ENCODE measurements around the gene HIGD1A.

The HIGD1A gene

GRCh38 chr3:42753757-42754156 lies 50.5 kb downstream of the HIGD1A start:
- DNase-seq: no peak

- DNase-seq: no peak
Observed at GRCh38 chr3:42752961-42753360, 51.3 kb downstream of the HIGD1A start.

- DNase-seq: no peak
Observed at GRCh38 chr3:42752441-42752840, 51.8 kb downstream of the HIGD1A start.

GRCh38 chr3:42751609-42752008 lies 52.7 kb downstream of the HIGD1A start:
- no peak for DNase-seq

- DNase-seq: no peak
Observed at GRCh38 chr3:42750834-42751233, 53.5 kb downstream of the HIGD1A start.

- peak; percentile 12 for DNase-seq
Observed at GRCh38 chr3:42749753-42750231, 54.5 kb downstream of the HIGD1A start.

- DNase-seq: no peak
Observed at GRCh38 chr3:42749025-42749752, 55.1 kb downstream of the HIGD1A start.

GRCh38 chr3:42747581-42747980 lies 56.7 kb downstream of the HIGD1A start:
- peak; percentile 26 for DNase-seq

- no peak for DNase-seq
Observed at GRCh38 chr3:42746455-42747450, 57.5 kb downstream of the HIGD1A start.

GRCh38 chr3:42745776-42746454 lies 58.4 kb downstream of the HIGD1A start:
- no peak for DNase-seq

GRCh38 chr3:42745291-42745745 lies 59.0 kb downstream of the HIGD1A start:
- DNase-seq: no peak

GRCh38 chr3:42743204-42743995 lies 60.9 kb downstream of the HIGD1A start:
- no peak for DNase-seq

GRCh38 chr3:42742688-42743087 lies 61.6 kb downstream of the HIGD1A start:
- DNase-seq: no peak

GRCh38 chr3:42742259-42742658 lies 62.0 kb downstream of the HIGD1A start:
- DNase-seq: no peak

- DNase-seq: no peak
Observed at GRCh38 chr3:42741796-42742195, 62.5 kb downstream of the HIGD1A start.

- no peak for DNase-seq
Observed at GRCh38 chr3:42739401-42740158, 64.7 kb downstream of the HIGD1A start.

- DNase-seq: no peak
Observed at GRCh38 chr3:42736531-42736930, 67.8 kb downstream of the HIGD1A start.

- DNase-seq: no peak
Observed at GRCh38 chr3:42736081-42736480, 68.2 kb downstream of the HIGD1A start.

- no peak for DNase-seq
Observed at GRCh38 chr3:42735615-42736014, 68.7 kb downstream of the HIGD1A start.

GRCh38 chr3:42735019-42735418 lies 69.3 kb downstream of the HIGD1A start:
- no peak for DNase-seq

- no peak for DNase-seq
Observed at GRCh38 chr3:42734263-42734860, 69.9 kb downstream of the HIGD1A start.

All from stimulated activated CD4-positive, alpha-beta T cell treated with anti-CD3 and anti-CD28 coated beads, Interleukin-15, amount 100 ng/mL, for 24 hours (primary cell).